Stimulated activated CD4-positive, alpha-beta T cell treated with anti-CD3 and anti-CD28 coated beads, Interleukin-12 subunit alpha, Interleukin-12 subunit beta, amount 100 ng/mL, for 4 hours (primary cell): ENCODE measurements around the gene GSDME.

ENCODE experiments used
- DNase-seq: peaks from one replicate; pipeline ENCODE4 v3.0.0-alpha.2; 2020

GSDME gene

GRCh38 chr7:24718977-24719491, 38.2 kb downstream of the GSDME start:
- no peak for DNase-seq

GRCh38 chr7:24718431-24718831, 38.8 kb downstream of the GSDME start:
- DNase-seq: no peak

- no peak for DNase-seq
These were observed 39.5 kb downstream of the GSDME start for GRCh38 chr7:24717694-24718320.

DNA sequence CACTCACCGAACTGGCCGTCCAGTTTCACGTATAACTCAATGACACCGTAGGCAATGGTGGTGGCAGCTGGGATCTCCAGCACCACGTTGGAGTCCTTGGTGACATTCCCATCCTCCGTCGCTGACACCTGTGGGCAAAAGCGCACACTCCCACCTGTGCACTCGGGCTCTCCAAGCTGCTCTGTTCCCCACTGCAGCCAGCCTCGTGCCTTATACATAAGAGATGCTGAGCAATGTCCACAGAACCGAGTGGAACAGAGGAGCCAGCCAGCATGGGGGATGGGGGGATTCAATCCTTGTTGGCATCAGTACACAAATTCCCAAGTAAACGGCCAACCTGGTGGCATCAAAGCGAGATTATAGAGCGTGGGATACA, 40.0 kb downstream of the GSDME start:
- DNase-seq: no peak

- no peak for DNase-seq
These were observed 40.6 kb downstream of the GSDME start for GRCh38 chr7:24716480-24717246.

DNA sequence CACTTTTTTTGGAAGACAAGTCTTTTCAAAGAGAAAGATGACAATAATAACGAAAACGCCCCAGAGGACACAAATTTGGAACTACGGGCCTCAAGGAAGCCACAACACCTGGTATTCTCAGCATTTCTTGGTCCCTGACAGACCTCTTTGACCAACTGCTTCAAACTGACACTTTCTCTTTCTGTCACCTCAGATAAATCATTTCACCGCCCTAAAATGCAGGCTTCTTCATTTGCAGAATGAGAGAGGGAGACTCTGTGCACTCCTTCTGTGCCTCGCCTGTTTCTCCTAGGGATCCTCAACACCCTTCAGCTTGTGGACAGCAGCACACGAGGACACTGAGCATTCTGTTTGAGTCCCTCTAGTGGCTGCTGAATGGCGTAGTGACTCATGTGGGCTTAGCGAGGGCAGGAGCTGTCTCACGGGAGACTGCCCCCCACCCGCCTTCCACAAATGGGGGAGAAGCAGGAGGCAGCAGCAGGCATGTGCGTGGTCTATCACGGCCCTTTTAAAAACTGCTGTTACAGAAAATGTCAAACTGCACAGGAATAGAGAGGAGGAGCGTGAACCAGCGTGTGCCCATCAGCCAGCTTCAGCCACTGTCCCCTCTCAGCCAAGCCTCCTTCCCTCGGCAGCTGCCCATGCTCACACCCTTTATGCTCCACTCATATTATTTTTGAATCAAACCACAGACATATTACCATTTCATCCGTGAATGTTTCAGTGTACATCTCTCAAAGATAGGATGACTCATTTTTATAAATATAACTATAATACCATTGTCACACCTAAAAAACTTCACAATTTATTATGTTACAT, 41.4 kb downstream of the GSDME start:
- DNase-seq: no peak

- no peak for DNase-seq
These were observed 42.1 kb downstream of the GSDME start for GRCh38 chr7:24715171-24715570.

DNA sequence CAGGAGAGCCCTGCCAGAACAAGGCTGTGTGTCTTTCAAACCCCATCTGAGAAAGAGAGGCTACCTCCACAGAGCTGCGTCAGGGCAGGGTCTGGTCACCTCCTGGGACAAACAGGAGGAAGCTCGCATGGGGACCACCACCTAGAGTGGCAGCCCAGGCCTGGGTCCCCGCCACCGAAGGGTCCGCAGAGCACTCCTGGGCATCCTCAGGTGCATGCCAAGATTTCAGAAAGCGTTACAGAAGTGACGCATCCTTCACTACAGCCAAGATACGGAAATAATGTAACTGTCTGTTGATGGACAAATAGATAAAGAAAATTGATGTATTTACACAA, 42.6 kb downstream of the GSDME start:
- no peak for DNase-seq

GRCh38 chr7:24713850-24714675, 43.2 kb downstream of the GSDME start:
- DNase-seq: no peak

- no peak for DNase-seq
These were observed 44.0 kb downstream of the GSDME start for GRCh38 chr7:24713039-24713793.

DNA sequence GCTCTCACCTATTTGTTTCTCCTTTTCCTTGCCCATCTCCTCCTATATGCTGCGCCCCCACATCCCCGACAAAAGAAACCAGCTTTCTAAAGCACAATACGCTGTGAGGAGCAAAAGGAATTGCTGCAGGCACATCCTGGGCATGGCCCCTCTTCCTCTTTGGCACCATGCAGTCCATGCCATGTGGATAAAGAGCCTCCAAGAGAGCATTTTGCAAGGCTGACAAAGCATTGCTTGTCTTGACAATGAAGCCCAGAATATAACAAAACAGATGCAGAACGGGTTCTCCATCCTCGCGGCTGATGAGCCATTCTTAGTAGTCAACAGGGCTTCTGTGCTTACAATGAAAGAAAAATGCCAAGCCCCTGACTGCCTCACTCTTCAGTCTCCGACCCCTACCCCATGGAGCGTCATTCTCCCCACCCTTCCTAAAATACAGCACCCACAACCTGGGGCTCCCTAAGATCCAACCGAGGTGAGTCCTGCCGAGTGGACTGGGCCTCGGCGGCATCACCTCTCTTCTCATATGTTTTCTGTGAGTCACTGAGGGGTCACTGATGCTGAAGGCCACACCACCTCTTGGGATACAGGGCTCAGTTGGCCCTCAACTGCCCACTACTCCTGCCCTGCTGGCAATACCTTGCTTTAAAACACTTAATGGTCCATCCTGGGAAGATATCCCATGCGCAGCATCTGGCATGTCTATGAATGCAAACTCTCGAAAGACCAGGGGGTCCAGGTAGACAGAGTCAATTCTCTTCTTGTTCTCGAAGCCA, 47.5 kb downstream of the GSDME start:
- DNase-seq: no peak

DNA sequence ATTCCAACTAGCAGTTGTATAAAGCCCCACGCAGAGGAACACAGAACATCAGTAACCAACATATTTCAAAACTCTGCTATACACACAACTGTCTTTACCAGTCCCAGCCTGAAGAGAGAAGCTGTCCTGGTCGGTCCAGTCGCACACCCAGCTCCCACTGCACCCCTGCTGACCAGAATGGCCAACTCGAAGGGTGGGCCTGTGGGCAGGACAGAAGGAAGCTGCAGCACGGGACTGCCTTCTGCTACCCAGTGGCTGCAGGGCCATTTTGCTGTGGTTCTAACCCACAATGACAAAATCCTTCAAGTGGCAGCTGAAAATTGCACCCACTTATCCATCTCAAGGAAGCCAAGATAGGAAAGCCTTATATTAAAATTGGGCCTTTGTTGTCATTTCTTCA, 48.2 kb downstream of the GSDME start:
- no peak for DNase-seq

DNA sequence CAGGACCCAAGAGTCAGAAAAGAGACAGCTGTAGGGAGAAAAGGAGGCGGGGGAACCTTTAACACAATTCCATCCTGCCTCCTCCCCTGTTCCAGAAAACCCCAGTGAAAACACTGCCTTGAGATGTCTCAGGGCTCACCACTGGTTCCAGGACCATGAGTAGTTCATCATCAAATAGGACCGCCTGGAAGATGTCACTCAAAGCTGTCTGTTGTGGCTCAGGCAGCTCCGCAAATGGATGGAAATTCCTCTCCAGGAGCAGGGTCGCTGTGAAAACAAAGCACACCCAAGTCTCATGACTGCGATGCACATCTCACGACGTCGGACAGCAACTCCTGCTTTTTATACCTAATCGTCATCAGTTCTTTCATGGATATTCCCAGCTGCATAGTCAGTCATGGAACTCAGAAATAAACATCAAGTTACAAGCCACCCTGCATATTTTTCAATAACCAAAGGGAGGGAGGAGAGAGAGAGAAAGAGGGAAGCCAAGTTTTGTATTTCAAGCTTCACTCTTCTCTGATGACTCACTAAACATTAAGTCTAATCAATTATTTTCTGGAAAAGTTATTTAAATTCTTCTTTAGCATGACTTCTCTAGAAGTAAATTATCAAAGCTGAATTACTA, 49.2 kb downstream of the GSDME start:
- no peak for DNase-seq

DNA sequence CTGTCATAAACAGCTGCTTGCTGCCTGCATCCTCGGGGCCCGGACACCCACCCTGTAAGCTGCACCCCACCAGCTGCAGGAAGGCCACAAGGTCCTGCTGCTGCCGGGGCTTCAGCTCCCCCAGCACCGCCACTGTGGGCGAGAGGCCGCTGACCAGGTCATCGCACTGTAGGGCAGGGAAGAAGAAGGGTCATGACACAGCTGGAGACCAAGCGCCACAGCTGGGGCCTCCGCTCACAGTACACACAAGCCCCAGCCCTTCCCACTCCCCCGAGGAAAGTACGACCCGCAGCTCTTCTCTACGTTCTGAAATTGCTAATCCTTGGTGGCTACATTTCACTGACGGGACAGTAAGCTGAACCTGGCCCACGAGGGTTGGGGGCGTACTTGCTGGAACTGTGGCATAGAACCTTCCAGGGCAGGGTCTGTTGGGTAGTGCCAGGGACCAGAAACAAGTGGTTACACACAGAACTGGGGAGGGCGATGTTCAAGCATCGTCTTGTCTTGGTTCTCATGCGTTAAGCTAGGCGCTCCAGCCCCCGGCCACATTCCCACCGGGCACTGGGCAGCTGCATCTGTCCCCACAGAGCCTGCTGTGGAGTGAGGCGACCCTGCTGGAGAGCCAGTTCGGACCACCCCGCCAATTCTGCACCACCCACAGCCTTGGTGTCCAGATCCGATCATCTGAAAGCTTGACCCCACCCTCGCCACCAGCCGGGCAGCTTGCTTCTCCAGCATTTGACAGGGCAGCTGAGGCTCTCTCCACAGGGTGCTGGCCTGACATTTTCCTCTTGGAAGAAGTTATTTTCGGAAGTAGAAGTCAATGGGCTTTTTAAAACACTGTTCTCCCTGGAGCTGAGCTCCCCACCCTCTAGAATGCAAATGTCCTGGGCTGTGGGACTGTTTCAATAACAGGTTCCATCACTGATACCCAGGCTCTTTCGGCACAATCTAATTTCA, 50.8 kb downstream of the GSDME start:
- DNase-seq: no peak

DNA sequence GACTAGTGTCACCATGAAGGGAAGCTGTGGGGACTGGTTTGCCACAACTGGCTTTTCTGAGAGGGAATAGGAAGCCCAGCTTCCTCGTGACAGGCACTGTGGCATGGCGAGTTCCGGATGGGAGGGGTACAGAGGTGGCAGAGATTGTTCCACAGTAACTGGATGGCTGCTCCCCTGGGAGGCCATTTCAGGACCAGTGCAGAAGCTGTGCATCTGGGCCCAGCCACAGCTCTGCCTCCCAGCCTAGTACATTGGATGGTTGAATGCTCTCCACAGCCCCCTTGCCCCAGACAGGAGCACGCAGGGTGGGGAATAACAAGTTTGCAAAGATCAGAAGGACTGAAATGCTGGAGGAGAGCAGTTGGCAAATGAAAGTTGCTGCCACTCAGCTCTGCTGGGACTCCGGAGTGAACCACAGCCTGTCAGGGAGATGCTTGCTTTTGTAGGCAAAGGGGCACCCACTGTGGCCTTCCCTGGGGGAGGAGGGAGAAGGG, 51.8 kb downstream of the GSDME start:
- no peak for DNase-seq

DNA sequence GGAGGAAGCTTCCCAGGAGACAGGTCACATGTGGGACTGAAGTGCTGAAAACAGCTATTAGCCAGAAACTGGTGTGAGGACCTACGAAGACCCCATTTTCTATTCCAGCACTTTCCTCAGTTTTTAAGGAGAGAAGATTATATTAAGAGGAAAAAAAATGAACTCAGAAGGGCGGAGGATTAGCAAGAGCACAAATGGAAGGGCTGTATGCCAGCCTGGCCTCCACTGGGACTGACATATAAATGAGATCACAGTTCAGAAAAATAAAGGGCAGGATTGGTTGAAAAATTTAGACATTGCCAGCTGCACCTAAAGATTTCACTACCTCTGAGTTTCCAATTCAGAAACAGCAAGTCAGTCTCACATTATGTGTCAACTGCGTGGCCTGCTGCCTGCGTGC, 53.0 kb downstream of the GSDME start:
- no peak for DNase-seq

- no peak for DNase-seq
These were observed 54.0 kb downstream of the GSDME start for GRCh38 chr7:24703296-24703695.

- DNase-seq: no peak
These were observed 54.5 kb downstream of the GSDME start for GRCh38 chr7:24702755-24703154.
